GM12891 (cell line): ENCODE results near the gene HIP1.
"Not testable (repeated sequence)": the region's sequence is repeated elsewhere in the genome, so short reads cannot be mapped to it uniquely, and the experiment has no call there.

Experiments used
- DNase-seq: peaks from one replicate; pipeline ENCODE4 v3.0.0; 2011; ENCODE audit warnings: low spot score; ENCODE audit not compliant: insufficient read length
- FAIRE-seq: peaks from 2 replicates; lab custom pipeline; 2011; peaks lifted over from hg19 to GRCh38; lab: Jason Lieb, UNC
- PAX5 ChIP-seq: IDR thresholded peaks from 2 replicates; pipeline ENCODE4 v1.6.1; 2011; ENCODE audit warnings: low read length, moderate library complexity, mild to moderate bottlenecking; ENCODE audit not compliant: insufficient read depth, severe bottlenecking
- POLR2A ChIP-seq: IDR thresholded peaks from 2 replicates; pipeline ENCODE4 v1.6.1; 2011; ENCODE audit warnings: low read depth, low read length, control low read depth
- POLR2AphosphoS5 ChIP-seq: IDR thresholded peaks from 2 replicates; pipeline ENCODE4 v1.6.1; 2011; ENCODE audit warnings: low read depth, low read length, control low read depth
- POU2F2 ChIP-seq: IDR thresholded peaks from 2 replicates; pipeline ENCODE4 v1.6.1; 2011; ENCODE audit warnings: low read depth, mild to moderate bottlenecking, control low read depth, low read length, moderate library complexity
- SPI1 ChIP-seq: IDR thresholded peaks from 2 replicates; pipeline ENCODE4 v1.6.1; 2011; ENCODE audit warnings: low read depth, low read length, control low read depth
- TAF1 ChIP-seq: IDR thresholded peaks from 2 replicates; pipeline ENCODE4 v1.6.1; 2011; ENCODE audit warnings: low read depth, low read length, control low read depth

The HIP1 gene

DNA sequence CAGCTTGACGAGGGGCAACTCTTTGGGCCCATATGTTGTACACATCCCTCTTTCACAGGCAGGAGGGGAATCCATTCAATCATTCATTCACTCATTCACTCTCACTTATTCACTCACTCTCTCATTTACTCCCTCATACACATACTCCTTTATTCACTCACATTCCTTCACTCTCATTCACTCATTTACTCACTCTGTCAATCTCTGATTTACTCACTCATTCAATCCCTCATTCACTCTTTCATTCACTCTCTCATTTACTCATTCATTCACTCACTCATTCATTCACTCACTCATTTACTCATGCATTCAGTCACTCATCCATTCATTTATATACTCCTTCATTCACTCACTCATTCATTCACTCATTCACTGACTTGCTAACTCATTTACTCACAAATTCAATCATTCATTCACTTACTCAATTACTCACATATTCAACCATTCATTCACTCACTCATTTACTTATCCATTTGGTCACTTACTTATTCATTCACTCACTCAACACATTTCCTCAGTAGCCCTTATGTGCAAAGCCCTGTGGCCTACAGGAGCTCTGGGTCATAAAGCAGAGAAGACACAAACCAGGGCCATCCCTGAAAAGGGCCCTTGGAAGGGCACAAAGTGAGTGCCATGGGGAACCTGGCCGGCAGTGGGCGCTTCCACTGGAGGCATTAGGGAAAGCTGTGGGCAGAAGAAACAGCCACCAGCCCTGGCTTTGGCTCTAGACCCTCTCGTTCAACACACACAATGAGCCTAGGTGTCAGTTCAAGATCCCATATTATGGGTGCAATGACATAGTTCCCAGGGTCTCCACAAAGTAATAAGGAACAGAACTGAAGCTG, 26.0 kb downstream of the HIP1 start:
- FAIRE-seq (peak; percentile 45), DNase-seq (no peak)
- TF ChIP-seq POLR2A (no peak), SPI1 (no peak)

- no peak for DNase-seq
- TF ChIP-seq POLR2AphosphoS5 (no peak), SPI1 (no peak), POLR2A (no peak), POU2F2 (no peak), TAF1 (no peak), PAX5 (no peak)
- FAIRE-seq = no peak
Measured at GRCh38 chr7:75711656-75712514, 26.9 kb downstream of the HIP1 start.

DNA sequence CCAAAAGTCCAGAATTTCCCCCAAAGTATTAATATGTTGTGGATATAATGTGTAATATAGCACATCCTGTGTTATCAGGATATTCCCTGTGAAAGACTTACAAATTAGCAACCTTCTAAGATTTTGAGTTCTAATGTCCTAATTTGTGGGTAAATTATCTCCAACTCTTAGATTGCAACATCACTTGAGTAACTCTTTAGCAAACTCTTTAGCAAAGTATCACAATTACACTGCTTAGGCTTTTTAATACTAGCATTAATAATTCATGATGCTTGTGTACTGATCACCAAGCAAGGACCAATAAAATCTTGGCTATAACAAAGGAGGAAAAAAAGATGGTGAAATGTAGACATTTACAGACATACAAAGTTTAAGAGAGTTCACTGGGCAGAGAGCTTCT, 27.7 kb downstream of the HIP1 start:
- no peak for FAIRE-seq
- no peak for DNase-seq
- TF ChIP-seq TAF1 (no peak), SPI1 (no peak), PAX5 (no peak)

DNA sequence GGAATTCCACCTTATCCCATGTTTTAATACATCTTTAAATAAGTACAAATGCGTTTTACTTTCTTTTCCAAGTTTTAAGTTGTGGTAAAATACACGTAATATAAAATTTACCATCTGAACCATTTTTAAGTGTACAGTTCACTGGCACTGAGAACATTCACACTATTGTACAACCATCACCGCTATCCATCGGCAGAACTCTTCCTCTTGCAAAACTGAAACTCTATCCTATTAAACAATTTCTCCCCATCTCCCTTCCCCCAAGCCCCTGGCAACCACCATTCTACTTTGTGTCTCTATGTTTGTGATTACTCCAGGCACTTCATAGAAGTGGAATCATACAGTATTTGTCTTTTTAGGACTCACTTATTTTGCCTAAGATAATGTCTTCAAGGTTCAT, 33.8 kb downstream of the HIP1 start:
- TF ChIP-seq PAX5 (no peak), POLR2A (no peak), SPI1 (no peak), TAF1 (no peak), POU2F2 (no peak), POLR2AphosphoS5 (no peak)
- FAIRE-seq (no peak), DNase-seq (no peak)

- DNase-seq = no peak
- FAIRE-seq = no peak
- TF ChIP-seq POLR2AphosphoS5 (no peak), TAF1 (no peak), POU2F2 (no peak), POLR2A (no peak), PAX5 (no peak), SPI1 (no peak)
Measured at GRCh38 chr7:75702515-75702914, 36.2 kb downstream of the HIP1 start.

DNA sequence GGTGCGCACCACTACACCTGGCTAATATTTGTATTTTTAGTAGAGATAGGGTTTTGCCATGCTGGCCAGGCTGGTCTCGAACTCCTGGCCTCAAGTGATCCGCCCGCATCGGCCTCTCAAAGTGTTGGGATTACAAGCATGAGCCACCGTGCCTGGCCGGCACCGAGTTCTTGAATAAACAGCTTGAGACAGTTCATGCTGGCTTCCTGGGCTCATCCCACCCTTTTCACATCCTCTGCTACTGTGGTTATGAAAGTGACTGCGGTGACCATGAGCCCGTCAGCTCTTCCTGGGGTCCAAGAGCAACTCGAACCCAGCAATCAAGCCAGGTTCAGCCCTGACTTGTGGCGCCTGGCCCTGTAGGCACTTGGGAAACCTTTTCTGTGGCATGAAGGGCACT, 38.7 kb downstream of the HIP1 start:
- FAIRE-seq (no peak), DNase-seq (no peak)
- TF ChIP-seq SPI1 (no peak), TAF1 (no peak), POU2F2 (no peak), PAX5 (no peak), POLR2A (no peak), POLR2AphosphoS5 (no peak)

- no peak for DNase-seq
- TF ChIP-seq POU2F2 (no peak), TAF1 (no peak), SPI1 (peak; percentile 27), POLR2AphosphoS5 (no peak), POLR2A (no peak), PAX5 (no peak)
- FAIRE-seq = no peak
Measured at GRCh38 chr7:75698358-75698757, 40.4 kb downstream of the HIP1 start.

DNA sequence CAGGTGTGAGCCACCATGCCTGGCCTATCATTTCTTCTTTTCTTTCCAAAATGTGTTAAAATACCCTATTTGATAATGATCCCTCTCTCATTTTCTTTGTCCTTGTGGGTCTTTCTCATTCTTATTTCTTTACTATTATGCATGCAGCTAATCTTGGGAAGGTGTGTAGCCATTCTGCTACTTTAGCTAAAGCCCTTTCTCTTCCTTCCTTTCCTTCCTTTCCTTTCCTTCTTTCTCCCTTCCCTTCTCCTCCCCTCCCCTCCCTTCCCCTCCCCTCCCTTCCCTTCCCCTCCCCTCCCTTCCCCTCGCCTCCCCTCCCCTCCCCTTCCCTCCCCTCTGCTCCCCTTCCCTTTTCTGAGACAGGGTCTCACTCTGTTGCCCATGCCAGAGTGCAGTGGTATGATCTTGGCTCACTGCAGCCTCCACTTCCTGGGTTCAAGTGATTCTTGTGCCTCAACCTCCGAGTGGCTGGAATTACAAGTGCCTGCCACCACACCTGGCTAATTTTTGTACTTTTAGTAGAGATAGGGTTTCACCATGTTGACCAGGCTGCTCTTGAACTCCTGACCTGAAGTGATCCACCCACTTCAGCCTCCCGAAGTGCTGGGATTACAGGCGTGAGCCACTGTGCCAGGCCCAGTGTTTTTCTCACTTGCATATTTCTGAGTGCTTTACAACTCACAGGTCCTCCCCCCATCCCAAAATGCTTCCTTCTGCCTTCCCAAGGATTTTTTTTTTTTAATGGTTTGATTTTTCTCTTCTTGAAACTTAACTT, 42.3 kb downstream of the HIP1 start:
- DNase-seq (no peak), FAIRE-seq (no peak)
- TF ChIP-seq POLR2AphosphoS5 (no peak), PAX5 (no peak), POU2F2 (no peak), POLR2A (no peak), SPI1 (no peak), TAF1 (no peak)

DNA sequence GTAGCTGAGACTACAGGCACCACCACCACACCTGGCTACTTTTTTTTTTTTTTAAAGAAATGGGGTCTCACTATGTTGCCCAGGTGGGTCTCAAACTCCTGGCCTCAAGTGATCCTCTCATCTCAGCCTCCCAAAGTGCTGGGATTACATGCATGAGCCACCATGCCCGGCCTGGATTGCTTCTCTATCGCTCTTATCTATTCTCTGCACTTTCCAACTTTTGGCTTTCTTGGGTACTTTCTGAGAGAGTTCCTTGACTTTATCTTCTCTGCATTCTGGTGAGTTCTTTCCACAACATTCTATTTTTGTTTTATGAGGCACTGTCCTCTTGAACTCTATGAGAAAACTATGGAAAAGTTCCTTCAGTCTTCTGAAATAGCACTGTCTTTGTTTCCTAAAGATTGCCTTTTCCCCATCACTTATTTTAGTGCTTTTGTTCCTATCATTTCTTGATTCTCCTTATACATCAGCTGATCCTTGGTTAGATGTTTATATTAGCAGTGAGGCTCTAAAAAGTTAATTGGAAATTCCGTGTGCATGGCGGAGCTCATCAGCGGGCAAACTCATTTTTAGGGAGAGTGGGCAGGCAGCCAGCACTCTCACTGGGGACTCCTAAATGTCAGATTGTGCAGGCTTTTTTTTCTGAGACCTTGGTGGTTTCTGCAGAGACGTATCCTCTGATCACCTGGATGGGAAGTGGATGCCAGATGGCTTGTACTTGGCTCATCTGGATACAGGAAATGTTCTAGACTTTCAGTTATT, 43.9 kb downstream of the HIP1 start:
- no peak for TF ChIP-seq PAX5
- TF ChIP-seq POU2F2 = no peak
- TF ChIP-seq POLR2AphosphoS5 = no peak
- no peak for TF ChIP-seq TAF1
- TF ChIP-seq POLR2A = no peak
- TF ChIP-seq SPI1 = no peak
- FAIRE-seq (no peak), DNase-seq (no peak)

- FAIRE-seq, DNase-seq: not testable (repeated sequence)
Measured at GRCh38 chr7:75693668-75694067, 45.1 kb downstream of the HIP1 start.
